ENCODE measurements around the gene PTGES3L. TPM values are rescaled to one million over a fixed set of nuclear protein-coding genes. Genes with fewer than 3 reads are reported as not detected.
A peak's percentile ranks its signal among the peaks of the same experiment; 100 is the strongest.

Gene PTGES3L
- total RNA-seq, result 1.3 and 2.5 TPM in 2 replicates

DNA sequence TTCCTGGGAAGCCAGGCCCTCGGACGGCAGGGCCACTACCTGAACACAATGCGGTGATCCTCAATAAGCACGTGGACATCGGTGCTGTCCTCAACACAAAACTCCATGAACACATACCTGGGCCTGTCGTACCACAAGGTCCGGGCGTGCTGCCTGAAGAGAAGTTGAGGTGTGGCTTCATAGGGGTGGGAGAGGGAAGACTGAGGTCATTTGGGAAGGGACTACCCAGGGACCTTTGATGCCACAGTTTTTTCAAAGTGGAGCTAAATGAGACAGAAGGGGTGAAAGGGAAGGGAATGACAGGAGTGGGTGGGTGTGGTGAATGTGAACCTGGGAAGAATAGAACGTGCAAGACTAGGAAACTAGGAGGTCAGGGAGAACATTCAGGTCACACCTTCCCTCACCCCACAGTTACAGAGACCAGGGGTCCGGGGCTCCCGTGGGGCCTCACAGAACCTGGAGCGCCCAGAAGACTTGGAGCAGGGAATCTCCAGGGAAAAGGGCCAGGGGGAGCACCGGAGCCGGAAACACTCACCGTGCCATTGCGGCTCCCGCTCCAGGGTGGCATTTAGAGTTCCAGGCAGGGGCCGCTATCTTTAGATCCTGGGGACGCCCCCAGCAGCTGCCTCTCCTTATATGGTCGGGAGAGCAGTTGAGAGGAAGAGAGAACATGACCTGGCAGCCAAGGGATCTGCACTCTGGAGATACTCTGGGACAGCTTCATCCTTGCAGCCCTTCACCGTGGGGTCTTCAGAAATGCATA is at the start of gene PTGES3L:
TSS of gene PTGES3L (minus strand) at position 570 of the 763 bp plus-strand sequence. CDS start at position 543, 27 bp downstream.
- TF ChIP-seq CTCF (conservative IDR thresholded peaks at IDR 0.05; ENCODE audit: low read depth, low read length), result peak; percentile 4
- no peak for DNase-seq (ENCODE audit: low read depth)
- H3K4me3 ChIP-seq (ENCODE audit: low read depth, low read length), result peak within 1 kb of the TSS; percentile 93

GRCh38 chr17:43028221-43028861 is 48.5 kb upstream of the PTGES3L start:
- no peak for TF ChIP-seq CTCF (conservative IDR thresholded peaks at IDR 0.05; ENCODE audit: low read depth, low read length)
- H3K4me3 ChIP-seq (ENCODE audit: low read depth, low read length), result no peak overlapping the region
- DNase-seq (ENCODE audit: low read depth), result no peak

DNA sequence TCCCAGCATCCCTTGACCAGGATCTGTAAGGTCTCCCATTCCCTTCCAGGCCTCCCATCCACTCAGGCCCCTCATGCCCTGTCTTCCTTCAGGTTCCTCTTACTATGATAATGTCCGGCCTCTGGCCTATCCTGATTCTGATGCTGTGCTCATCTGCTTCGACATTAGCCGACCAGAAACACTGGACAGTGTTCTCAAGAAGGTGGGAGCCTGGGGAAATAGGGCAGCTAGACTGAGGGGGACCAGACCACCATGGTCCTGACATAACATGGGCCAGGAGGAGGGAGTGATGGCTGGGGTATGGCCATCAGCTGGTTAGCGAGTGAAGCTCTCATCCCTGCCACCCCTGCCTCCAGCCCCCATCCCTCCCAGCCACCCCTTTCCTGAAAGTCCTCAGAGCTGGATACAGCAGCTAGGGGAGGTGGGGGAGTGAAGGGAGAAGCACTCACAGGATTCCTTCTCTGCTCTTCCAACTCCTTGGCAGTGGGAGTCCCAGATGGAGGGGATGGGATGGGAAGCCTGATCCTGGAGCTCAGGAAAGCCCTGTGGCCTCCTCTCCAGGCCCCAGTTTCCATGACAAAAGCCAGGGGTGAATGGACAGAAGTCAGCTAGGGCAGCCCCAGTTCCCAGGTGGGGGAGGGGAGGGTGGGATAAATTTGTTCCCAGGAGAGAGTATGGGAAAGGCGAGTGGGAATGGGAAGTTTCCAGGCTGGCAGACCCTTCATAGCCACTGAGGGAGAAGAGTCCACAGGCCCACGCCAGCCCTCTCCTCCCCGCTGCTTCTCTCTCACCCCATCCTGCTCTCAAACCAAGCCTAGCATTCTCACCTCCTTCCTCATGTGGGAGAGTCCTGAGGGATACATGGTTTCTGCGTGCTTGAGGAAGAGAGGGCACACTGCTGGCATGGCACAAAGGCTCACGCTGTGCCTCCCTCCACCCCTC is 47.5 kb upstream of the PTGES3L start:
- no peak for DNase-seq (ENCODE audit: low read depth)
- H3K4me3 ChIP-seq (ENCODE audit: low read depth, low read length), result no peak overlapping the region
- no peak for TF ChIP-seq CTCF (conservative IDR thresholded peaks at IDR 0.05; ENCODE audit: low read depth, low read length)

DNA sequence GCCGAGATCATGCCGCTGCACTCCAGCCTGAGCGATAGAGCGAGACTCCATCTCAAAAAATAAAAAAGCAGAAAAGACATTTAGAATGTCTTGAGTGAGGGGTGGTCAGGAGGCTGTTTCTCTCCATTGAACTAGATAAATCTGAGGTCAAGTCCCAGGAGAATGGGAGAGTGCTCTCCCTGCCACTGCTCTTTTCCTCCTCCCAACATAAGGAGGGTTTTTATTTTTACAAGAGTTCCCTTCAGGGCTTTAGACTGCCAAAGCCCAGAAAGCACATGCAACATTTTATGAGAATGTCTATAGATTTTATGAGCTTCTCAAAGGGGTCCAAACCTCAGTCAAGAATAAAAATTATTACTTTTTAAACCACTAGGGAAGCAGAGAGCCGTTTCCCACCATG is 46.7 kb upstream of the PTGES3L start:
- no peak for DNase-seq (ENCODE audit: low read depth)
- H3K4me3 ChIP-seq (ENCODE audit: low read depth, low read length), result no peak overlapping the region
- TF ChIP-seq CTCF (conservative IDR thresholded peaks at IDR 0.05; ENCODE audit: low read depth, low read length), result no peak

- DNase-seq (ENCODE audit: low read depth), result no peak
- H3K4me3 ChIP-seq (ENCODE audit: low read depth, low read length), result no peak overlapping the region
- TF ChIP-seq CTCF (conservative IDR thresholded peaks at IDR 0.05; ENCODE audit: low read depth, low read length), result no peak
Observed at GRCh38 chr17:43025766-43026537, 46.1 kb upstream of the PTGES3L start.

DNA sequence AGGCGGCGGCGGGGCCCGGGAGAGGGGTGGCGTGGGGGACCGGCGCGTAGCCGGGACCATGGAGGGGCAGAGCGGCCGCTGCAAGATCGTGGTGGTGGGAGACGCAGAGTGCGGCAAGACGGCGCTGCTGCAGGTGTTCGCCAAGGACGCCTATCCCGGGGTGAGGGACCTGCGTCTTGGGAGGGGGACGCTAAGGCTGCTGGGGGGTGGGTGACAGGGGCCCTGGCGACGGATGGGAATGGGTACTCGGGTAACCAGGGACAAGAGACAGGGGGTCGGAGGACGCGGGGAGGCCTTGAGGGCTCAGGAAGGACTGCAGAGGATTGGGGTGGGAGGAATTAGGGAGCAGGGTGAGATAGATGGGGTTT is 45.4 kb upstream of the PTGES3L start:
- DNase-seq (ENCODE audit: low read depth), result no peak
- no peak for TF ChIP-seq CTCF (conservative IDR thresholded peaks at IDR 0.05; ENCODE audit: low read depth, low read length)
- H3K4me3 ChIP-seq (ENCODE audit: low read depth, low read length), result peak overlapping the region; percentile 34

Data from epithelial cell of proximal tubule (primary cell).